ENCODE data around the gene LMOD1.
"Not testable (repeated sequence)": the region's sequence is repeated elsewhere in the genome, so short reads cannot be mapped to it uniquely, and the experiment has no call there.

LMOD1 gene

GRCh38 chr1:201914456-201915235 is 31.7 kb downstream of the LMOD1 start:
- DNase-seq (ENCODE audit: low read depth), result peak; percentile 54

- peak; percentile 65 for DNase-seq (ENCODE audit: low read depth)
Measured at GRCh38 chr1:201912832-201913231, 33.5 kb downstream of the LMOD1 start.

DNA sequence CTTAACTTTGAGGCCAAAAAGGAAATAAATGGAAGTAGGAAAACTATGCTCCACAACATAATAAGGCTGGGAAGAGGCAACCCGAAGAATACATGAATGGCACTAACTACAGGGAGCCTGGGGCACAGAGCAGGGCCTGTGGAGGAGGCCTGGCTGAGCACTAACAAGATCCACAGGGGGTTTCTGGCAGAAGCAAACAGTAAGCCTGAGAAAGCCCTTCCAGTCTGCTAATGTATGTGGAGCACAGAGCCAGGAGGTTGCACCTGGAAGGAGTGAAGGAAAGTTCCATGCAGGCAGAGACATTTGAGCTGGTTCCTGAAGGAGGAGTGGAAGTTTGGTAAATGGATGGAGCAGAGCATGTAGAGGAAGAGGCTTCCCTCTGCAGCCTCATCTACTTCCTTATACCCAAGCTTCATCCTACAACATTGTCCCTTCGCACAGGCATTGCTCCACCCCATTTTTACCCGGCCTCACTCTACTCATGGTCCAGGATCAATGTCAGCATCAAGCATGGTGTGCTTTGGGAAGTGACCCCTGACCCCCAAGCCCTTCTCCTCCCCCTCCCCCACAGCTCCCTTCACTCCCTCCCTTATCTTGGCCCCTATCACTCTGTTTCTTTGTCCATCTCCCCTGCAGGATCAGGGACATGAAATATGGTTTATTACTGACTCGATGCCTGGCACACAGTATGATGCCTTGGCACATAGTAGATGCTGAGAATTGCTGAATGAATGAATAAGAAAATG is 34.3 kb downstream of the LMOD1 start:
- DNase-seq (ENCODE audit: low read depth), result no peak

GRCh38 chr1:201907621-201908020 is 38.7 kb downstream of the LMOD1 start:
- DNase-seq (ENCODE audit: low read depth), result no peak

DNA sequence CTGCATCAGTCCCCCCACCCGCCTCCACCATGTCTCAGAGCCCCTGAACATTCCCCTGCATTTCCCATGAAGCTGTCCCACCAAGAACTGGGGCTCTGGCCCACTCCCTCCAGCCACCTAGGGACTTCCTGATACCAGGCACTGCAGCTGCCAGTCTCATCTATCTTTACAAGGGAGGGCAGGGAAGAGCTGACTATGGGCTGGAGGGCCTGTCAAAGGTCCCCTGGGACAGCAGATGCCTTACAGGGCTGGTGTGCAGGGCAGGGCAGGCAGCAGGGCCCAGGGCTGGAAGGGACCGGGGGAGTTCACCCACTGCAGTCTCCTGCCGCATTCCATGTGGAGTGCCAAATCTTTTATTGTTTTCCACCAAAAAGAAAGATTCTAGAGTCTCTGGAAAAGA is 40.0 kb downstream of the LMOD1 start:
- peak; percentile 39 for DNase-seq (ENCODE audit: low read depth)

DNA sequence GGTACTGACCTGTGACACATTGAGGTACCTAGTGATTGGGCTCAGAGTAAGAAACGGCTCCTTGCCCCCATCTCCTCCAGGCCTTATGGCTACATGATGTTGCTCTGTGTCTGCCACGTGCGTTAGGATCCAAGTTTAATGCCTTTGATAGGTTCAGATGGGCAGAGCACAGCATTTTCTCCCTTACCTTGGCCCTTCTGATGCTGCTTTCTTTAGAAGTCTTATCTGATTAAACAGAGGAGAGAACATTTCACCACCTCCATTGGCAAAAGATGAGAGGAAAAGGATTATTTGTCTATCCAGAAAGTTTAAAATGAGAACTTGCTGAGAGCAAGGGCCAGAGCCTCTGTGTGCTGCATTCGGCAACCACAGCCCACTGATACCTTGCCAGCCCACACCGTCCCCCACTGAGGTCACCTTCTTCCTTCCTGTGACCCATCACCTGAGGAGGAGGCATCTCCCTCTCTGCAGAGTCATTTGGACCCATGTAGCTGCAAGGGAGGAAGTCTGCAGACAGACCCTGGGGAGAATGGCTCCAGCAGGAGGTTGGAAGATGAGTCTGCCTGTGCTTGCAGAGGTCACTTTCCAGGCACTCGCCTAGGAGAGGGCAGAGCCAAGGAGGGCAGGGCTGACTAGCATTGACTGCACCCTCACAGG is 41.0 kb downstream of the LMOD1 start:
- DNase-seq (ENCODE audit: low read depth), result no peak

GRCh38 chr1:201904579-201904978 is 41.8 kb downstream of the LMOD1 start:
- DNase-seq (ENCODE audit: low read depth), result peak; percentile 99

DNA sequence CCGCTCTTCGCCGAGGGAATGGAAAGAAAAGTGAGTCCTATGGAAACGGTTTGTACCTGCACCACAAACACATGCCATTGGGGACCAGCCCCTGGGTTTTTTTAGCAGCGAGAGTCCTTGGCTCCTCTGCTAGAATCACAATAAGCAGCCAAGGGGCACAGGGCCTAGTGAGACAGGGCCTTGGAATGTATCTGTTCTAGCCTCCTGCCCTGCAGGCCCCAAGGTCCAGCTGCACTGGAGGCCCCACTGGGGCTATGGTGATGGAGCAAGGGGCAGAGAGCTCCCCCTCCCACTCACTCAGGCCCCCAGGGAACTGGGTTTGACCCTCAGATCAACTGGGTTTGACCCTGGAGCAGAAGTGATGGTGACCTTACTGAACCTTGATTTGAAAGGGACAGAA is 43.2 kb downstream of the LMOD1 start:
- peak; percentile 88 for DNase-seq (ENCODE audit: low read depth)

- peak; percentile 83 for DNase-seq (ENCODE audit: low read depth)
Measured at GRCh38 chr1:201902198-201902597, 44.1 kb downstream of the LMOD1 start.

GRCh38 chr1:201901036-201901435 is 45.3 kb downstream of the LMOD1 start:
- not testable (repeated sequence) for DNase-seq (ENCODE audit: low read depth)

GRCh38 chr1:201900476-201900875 is 45.9 kb downstream of the LMOD1 start:
- no peak for DNase-seq (ENCODE audit: low read depth)

DNA sequence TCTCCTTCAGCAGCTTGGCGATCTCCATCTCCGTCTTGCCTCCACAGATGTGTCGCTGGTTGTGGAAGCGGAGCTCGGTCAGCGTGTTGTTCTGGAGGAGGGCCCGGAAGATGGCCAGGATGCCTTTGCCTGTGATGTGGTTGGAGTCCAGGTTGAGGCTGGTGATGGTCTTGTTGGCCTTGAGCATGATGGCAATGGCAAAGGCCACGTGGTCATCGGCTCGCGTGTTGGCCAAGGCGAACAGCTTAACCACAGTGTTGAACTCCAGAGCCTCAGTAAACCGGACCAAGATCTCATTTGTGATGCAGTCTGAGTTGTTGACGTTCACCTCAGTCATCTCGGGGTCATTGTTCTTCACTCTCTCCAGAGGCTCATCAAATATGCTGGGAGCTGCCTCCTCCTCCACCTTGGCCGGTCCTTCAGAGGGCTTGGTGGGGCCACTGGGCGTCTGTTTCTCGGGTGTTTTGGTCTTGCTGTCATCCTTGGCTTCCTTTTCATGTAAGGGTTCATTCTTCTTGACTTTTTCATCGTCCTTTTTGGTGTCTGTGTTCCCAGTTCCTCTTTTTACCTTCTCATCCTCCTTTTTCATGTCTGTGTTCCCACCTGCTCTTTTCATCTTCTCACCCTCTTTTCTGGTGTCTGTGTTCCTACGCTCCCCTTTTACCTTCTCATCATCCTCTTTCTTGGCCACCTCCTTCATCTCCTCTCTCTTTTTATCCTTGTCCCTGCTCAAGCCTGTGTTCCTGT is 46.5 kb downstream of the LMOD1 start:
- no peak for DNase-seq (ENCODE audit: low read depth)

- DNase-seq (ENCODE audit: low read depth), result no peak
Measured at GRCh38 chr1:201898992-201899391, 47.4 kb downstream of the LMOD1 start.

GRCh38 chr1:201898240-201898894 is 48.0 kb downstream of the LMOD1 start:
- peak; percentile 36 for DNase-seq (ENCODE audit: low read depth)

DNA sequence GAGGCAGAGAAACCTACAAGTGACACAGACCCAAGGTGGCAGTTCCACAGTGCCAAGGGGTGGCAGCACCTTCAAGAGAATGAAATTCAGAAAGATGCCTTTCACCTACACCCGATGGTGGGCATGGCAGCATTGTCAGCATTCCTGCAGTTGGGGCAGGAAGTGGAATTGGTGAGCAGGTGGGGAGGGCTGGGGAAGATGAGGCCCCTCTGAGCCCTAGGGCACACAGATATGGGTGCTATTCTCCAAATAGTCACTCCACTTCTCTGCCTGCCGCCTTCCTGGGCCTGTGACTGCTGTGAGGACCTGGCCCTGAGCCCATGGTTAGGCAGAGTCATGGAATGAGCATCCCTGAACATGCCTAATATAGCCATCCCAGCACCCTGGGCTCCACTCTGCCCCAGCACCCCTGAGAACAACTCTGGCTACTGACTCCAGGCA is 49.4 kb downstream of the LMOD1 start:
- peak; percentile 96 for DNase-seq (ENCODE audit: low read depth)

DNA sequence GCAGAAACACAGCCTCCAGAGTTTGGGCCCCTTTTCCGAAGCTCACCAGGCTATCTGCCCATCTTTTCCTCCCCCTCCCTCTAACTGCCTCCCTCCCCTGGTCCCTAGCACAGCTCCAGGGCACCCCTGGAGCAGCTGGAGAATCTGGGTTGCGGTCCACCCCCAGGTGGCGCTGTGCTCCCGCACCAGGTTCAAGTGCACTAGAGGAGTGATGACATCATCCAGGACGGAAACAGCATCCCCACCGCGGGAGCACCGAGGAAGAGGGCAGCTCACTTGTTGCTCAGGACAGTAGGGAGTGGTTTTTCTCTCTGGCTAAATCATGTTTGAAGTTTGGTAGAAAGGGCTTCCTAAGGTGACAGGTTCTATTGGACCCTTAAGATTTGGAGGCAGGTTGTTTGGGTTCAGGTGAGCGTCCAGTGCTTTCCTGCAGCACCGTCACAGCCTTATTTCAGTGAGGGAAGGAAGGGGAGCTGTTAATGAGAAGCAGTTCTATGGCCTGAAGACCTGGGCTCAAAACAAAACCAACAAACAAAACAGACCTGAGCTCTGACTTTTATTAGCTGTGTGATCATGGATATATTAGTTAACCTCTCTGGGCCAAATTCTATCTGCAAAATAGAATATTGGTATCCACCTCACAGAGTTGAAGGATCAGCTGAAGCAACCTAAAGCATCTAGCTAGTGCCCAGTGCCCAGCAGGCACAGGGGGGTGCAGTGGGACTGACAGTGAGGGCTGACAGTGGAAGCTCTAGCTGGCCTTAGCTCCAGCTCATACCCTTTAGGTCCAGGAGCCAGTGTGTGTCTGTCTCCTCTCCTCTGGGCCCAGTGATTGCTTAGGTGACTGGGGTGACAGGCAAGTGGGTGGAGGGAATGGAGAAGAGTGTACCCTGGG is 50.2 kb downstream of the LMOD1 start:
- peak; percentile 93 for DNase-seq (ENCODE audit: low read depth)

- DNase-seq (ENCODE audit: low read depth), result no peak
Measured at GRCh38 chr1:201895120-201895665, 51.2 kb downstream of the LMOD1 start.

DNA sequence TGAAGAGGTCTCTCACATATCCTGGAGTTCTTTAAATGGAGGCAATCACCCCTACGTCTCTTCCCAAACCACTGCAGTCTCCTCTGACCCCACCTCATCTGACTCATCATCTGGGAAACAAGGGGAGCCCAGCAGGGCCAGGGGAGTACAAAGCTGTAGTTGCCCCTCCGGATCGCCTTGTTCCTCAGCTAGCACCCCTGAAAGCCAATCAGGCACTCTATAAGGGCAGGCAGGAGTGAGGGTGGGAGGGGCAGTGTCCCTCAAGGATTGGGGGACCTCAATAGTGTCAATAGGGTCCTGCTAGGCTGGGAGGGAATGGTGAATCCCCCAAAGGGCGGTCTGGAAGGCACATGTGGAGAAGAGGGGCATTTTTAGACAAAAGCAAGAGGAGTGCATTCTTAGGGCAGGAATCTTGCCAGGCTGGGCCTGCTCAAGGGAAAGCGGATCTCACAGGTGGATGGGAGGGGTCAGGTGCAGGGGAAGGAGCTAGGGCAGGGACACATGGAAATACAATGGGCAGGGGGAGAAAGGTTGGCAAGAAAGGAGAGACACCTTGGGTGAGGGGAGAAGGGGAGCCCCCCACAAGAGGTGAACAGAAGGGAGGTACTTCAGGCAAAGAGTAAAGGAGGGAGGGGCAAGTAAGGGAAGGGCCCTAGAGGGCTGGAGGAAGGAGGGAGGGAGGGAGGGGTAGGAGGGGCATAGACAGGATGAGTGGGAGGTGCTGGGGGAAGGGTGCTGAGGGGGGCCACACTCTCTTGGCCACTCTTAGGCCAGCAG is 51.8 kb downstream of the LMOD1 start:
- peak; percentile 40 for DNase-seq (ENCODE audit: low read depth)

DNA sequence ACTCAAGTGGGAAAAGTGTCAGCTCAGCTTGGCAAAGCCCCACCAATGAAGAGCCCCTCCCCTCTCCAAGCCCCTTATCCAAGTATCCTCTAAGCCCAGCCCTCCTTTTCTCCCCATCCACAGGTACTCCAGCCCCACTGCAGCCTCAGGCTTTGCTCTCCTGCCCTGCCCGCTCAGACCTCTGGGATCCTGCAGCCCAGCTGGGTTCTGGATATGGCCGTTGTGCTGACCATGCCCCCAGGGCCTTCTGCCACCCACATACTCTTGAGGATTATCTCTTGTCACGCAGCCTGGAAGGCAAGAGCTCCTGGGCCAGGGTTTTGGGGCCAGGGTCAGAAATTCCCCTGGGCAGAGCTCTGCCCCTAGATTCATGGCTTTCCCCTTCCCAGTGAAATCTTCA is 52.9 kb downstream of the LMOD1 start:
- DNase-seq (ENCODE audit: low read depth), result peak; percentile 29
